T1000 (cell line): ENCODE data around the gene VAV2.
"Not testable (repeated sequence)": the region's sequence is repeated elsewhere in the genome, so short reads cannot be mapped to it uniquely, and the experiment has no call there.

ENCODE experiments used
- DNase-seq: peaks from one replicate; lab custom pipeline; 2025; ENCODE audit warnings: mixed read lengths; lab: John Stamatoyannopoulos, UW

Gene VAV2

DNA sequence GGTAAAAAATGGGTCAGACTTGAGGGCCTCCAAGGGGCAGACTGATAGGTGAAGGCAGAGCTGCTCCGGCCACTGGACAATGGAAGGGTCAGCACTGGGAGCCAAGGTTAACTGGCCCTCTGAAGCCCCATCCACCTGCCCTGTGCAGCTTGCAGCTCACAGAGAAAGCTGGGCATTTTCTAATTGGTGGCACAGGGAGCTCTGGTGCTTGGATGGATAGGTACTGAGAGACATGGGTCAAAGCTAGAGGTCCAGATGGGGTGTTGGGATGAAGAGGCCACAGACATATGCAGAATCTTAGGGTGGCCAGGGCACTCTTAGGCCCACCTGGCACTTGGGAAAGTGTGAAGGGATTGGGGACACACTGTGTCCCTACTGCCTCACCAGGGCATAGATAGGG lies 224.5 kb downstream of the VAV2 start:
- no peak for DNase-seq

- DNase-seq, result no peak
These were observed 225.1 kb downstream of the VAV2 start for GRCh38 chr9:133767008-133767407.

- DNase-seq, result not testable (repeated sequence)
These were observed 225.9 kb downstream of the VAV2 start for GRCh38 chr9:133766234-133766633.

DNA sequence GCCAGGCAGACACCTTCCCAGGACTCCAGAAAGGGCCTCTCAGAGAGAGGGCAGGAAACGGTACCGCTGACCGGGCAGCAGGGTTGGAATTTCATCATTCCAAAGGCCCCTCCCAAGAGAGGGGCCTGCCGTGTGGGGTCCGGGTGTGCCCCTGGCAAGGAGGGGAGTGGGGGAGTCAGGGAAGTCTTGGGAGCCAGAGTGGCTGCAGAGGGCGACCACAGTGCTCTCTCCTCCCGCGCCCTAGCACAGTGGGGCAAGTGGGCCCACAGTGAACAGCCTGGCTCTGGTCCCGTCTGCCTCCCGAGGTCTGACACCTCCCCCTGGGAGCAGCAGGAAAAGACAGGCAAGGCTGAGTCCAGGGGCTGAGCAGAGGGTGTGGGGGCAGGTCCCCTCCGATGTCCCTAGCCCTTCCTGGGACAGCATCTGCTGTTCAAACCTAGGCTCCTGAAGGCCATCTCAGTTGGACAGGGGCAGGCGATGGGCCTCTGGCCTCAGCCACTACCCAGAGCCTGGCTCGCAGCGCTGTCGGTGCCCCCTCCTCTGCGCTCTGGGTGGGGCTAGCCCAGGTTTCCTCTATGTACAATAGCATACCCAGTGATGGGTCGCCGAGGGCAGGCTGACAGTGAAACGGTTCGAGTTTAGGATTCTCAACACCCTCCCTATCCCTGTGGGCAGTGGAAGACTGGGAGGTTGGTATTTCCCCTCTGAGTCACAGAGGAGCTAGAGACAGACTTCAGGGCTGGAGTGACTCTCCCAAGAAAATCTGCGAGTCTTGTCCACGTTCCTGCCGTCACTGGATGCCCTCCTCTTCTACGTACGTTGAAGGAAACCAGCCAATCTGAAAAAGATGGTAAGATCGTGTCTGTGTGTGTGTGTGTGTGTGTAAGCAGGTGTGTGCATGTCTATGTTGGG lies 228.6 kb downstream of the VAV2 start:
- no peak for DNase-seq

DNA sequence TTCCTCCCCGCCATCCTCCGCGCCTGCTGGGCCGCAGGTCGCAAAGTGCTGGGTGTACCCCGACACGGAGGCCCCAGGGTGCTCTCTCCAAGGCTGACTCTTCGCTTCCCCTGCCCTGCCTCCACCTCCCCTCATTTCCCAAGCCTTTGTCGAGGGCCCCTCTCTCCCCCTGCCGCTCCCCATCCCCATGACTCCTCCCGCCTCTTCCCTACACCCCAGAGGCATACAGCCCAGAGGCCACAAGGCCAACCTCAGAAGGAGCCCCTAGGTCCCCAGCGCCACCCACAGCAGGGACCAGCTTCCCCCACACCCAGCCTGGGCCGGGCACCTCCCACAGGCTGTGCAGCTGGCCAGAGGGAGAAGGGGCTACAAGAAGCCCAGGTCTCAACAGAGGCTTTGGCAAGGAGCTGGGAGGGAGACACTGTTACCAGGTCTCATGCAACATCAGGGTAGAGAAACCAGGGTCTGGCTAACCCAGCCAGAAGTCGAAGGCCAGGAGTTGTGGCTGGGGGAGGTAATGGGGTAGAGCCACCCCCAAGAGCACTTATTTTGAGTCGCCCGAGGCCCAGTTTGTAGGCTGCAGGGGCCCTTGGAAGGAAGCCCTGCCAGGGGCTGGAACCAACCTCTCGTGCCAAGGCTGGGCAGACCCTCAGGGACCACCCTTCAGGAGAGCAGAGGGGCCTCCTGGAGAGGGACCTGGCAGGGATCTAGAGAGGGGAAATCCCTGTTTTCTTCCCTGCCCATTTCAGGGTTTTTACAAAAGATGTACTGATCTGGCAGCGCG lies 229.4 kb downstream of the VAV2 start:
- no peak for DNase-seq

DNA sequence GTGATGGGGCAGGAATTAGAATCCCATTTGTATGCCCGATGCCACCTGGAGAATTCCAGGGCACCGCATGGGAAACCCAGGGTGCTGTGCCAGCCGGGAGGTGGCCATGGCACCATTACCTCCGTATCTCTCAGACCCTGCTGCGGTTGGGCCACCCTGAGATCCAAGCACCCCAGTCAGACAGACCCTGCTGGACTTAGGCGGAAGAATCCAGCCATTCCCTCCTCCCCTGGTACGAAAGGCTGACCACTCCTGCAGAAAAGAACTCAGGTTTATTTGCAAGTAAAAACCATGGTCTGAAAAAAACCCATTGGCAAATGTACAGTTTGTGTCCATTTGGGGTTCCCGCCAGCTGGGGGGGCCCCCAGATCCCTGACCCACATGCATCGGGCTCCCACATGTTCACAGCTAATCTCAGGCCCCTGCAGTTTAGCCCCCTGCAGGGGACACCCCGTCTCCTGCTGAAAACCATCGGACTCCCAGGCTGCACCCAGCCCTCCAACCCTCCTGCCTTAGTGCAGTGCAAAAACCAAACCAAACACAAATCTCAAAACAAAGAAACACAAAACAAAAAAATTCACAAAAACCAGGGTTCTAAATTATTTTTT lies 230.4 kb downstream of the VAV2 start:
- no peak for DNase-seq

- DNase-seq, result no peak
These were observed 231.3 kb downstream of the VAV2 start for GRCh38 chr9:133760713-133761290.

DNA sequence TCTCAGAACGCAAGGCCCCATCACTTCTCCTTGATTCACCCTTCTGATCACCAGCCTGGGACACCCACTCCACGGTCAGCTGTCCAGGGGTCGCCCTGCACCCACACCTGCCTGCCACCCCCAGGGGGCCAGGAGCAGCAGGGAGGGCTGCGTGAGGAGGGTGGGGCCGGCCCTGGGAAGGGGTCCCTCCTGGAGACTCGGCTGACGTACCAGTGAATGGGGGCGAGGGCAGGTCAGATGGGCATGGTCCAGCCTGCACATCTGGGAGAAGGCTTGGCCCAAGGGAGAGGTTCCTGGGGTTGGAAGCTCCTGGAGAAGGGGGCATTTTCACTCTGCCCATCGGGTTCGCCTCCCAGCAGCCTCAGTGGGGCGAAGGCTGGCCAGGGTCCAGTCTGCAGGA lies 232.2 kb downstream of the VAV2 start:
- no peak for DNase-seq

GRCh38 chr9:133759146-133759900 lies 232.8 kb downstream of the VAV2 start:
- DNase-seq, result no peak

DNA sequence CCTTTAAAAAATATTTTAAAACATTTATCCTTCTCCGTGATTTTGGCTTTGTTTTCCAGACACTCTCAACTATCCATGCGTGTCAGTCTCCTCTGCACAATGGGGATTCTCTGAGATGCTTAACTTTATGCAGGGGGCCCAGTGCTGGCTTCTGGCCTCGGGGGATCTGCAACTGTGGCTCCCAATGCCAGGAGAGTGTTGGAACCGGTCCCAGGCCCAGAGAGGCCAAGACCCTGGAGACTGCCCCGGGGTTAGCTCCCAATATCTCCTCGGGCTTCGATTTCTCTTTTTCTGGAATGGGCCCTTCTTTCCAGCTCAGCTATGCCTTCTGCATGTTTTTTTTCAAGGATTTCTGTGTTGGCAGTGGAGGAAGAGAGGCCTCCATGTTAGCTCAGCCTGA lies 233.9 kb downstream of the VAV2 start:
- DNase-seq, result no peak

DNA sequence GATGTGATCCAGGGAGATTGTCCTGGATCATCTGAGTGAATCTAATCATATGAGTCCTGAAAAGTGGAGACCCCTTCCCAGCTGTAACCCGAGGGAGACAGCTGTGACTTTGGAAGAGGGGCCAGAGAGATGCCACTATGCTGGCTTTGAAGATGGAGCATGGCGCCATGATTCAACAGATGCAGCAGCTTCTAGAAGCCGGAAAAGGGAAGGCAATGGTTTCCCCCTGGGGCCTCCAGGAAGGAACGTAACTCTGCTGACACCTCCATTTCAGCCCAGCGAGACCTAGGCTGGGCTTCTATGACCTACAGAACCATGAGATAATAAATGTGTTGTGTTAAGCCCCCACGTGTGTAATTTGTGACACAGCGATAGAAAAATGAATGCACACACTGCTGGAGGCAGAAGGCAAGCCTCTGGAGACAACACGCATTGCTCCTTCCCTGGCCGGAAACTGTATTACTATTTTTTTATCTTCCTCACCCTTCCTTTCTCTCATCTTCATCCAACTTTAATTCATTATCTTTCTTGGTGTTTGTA lies 237.4 kb downstream of the VAV2 start:
- DNase-seq, result no peak

DNA sequence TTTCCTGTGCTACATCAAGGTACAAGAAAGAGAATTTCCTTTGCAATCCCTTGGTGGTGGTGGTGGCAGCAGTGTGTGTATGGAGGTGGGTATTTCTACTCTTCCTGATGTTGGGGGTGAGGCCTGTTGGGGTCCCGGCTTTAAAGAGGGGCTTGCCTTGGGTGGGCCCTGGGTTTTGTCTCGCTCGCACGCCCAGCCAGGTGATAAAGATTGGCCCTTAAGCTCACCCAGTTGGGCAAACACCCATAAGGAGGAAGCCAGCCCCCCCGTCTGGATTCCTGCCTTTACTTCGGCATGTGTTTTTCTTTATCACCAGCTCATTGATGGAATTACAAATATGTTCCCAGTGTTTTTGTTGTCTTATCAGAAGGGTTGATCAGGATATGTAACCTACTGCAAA lies 237.9 kb downstream of the VAV2 start:
- DNase-seq, result no peak

DNA sequence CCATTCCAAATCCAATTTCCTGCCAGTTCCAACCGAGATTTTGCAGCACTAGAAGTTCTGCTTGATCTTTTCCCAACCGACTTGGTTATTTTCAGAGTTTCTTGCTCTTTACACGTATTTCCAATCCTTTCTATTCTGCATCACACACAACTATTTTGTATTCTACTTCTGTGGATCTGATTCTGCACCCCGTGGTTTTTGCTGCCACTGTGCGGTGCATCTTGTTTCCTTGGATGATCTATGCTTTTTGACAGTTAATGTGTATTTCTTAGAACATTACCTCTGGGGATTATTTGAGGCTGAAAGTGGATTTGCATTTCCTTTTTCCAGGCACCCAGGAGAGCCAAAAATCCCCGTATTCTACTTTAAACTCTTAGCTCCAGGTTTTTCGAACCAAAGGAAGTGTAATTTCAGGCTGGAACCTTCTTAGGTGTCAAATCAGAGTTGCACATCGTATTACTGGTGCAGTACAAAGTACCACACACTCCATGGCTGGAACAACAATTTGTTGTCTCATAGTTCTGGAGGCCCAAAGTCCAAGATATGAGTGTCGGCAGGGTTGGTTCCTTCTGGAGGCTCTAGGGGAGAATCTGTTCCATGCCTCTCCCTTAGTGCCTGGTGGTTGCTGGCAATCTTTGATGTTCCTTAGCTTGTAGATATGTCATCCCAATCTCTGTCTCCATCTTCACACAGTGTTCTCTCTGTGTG lies 239.2 kb downstream of the VAV2 start:
- DNase-seq, result no peak

GRCh38 chr9:133750982-133751649 lies 241.0 kb downstream of the VAV2 start:
- DNase-seq, result no peak

DNA sequence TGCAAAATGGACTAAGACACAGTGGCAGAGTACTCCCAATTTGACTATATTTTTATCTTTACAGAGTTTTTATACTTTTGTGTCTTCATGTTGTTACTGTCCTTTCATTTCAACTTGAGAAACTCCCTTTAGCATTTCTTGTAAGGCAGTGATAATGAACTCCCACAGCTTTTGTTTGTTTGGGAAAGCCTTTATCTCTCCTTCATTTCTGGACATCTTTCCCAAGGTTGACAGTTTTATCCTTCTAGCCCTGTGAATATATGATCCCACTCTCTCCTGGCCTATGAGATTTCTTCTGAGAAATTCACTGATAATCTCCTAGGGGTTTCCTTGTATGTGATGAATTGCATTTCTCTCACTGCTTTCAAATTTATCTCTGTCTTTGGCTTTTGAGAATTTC lies 244.8 kb downstream of the VAV2 start:
- no peak for DNase-seq

- DNase-seq, result not testable (repeated sequence)
These were observed 247.6 kb downstream of the VAV2 start for GRCh38 chr9:133744528-133744927.

GRCh38 chr9:133742849-133743444 lies 249.2 kb downstream of the VAV2 start:
- DNase-seq, result peak; percentile 22

- DNase-seq, result no peak
These were observed 249.9 kb downstream of the VAV2 start for GRCh38 chr9:133742251-133742650.

- DNase-seq, result no peak
These were observed 250.4 kb downstream of the VAV2 start for GRCh38 chr9:133741716-133742115.

DNA sequence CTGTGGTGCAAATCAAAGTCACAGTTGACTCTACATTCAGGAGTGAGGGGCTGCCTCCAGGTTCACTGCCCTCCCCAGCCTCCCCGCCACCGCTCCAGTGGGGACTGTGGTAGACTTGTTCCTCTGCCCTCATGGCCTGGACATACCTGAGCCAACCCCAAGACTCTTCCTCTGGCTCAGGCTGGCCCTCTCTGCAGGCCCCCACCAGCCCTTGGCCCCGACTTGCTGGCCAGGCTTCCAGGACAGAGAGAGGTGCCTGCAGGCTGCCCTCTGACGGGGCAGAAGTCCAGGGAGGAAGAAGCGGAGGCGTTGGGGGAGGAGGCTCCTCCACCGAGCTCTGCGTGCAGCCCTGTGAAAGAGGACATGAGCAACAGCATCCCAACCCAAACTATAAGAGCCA lies 251.2 kb downstream of the VAV2 start:
- DNase-seq, result no peak
